Heart right ventricle (tissue), 16 donors: Measurements from ENCODE around the gene CELF4. TPM values are rescaled to one million over a fixed set of nuclear protein-coding genes. Genes with fewer than 3 reads are reported as not detected.

ENCODE experiments used
- ATAC-seq, 8 donors: fragments of 200-7000 bp; cut with Tn5 transposase; one replicate each; pipeline ENCODE4 v1.9.1; 2020; ENCODE audit warnings: mild to moderate bottlenecking in 8 of 8, moderate library complexity in 8 of 8, moderate number of reproducible peaks in 1 of 8
- DNase-seq, 2 donors: peaks; one replicate each; pipeline ENCODE4 v3.0.0-alpha.2; 2020
- H3K27ac ChIP-seq, 10 donors: fragments of 200-600 bp; sonication (generic) in 2 of 10; one replicate each; pipeline versions ENCODE4 v1.5.0 to v1.8.0; 2020 to 2022; ENCODE audit warnings: mild to moderate bottlenecking in 3 of 10
- H3K27me3 ChIP-seq, 7 donors: fragments of 200-600 bp; one replicate each; pipeline ENCODE4 v1.8.0; 2021 to 2022; ENCODE audit warnings: mild to moderate bottlenecking in 2 of 7
- H3K36me3 ChIP-seq, 9 donors: fragments of 200-600 bp; sonication (generic) in 1 of 9; one replicate each; pipeline versions ENCODE4 v1.5.0 to v1.8.0; 2020 to 2022; ENCODE audit warnings: mild to moderate bottlenecking in 2 of 9
- H3K4me1 ChIP-seq, 9 donors: fragments of 200-600 bp; sonication (generic) in 1 of 9; one replicate each; pipeline versions ENCODE4 v1.5.0 to v1.8.0; 2020 to 2022; ENCODE audit warnings: mild to moderate bottlenecking in 4 of 9
- H3K4me3 ChIP-seq, 10 donors: fragments of 200-600 bp; sonication (generic) in 2 of 10; one replicate each; pipeline versions ENCODE4 v1.5.0 to v1.8.0; 2020 to 2022; ENCODE audit warnings: mild to moderate bottlenecking in 7 of 10, moderate library complexity in 2 of 10
- H3K9me3 ChIP-seq, 11 donors: fragments of 200-600 bp in 10 of 11; sonication (generic) in 2 of 11; one replicate each; pipeline versions ENCODE4 v1.5.0 to v1.8.0; 2013 to 2022; ENCODE audit warnings: mild to moderate bottlenecking in 2 of 11, control low read depth in 1 of 11, moderate library complexity in 1 of 11
- WGBS, 2 donors: extraction: QIAGEN DNeasy Blood & Tissue Kit; methylation state at CpG; one replicate each; pipeline ENCODE4 v1.1.7; 2013; ENCODE audit warnings: inconsistent platforms in 1 of 2; 5-methylcytosine and 5-hydroxymethylcytosine counted together
- intact Hi-C, 10 donors: fragments of 100-400 bp; cut with DNase I; formaldehyde crosslinking; loops; one replicate each; pipeline versions ENCODE4 v1.11.1 to v1.14.2; 2022
- polyA plus RNA-seq, 2 donors: library from polyadenylated mRNA; stranded (reverse); fragments of 200-250 nt; gene quantifications; one replicate each; pipeline ENCODE4 v1.2.3, GENCODE V29; 2013
- total RNA-seq, 10 donors: library from RNA; stranded (reverse); fragmentation: NEBNext Ultra II Directional in 3 of 10; extraction: Animal tissue kit (Norgen Biotek cat#: 25700) in 3 of 10; gene quantifications; one replicate each; pipeline versions ENCODE4 v1.2.1 to v1.2.4, GENCODE V29; 2021 to 2023
- TF ChIP-seq, protein P1 (sequence below), 9 donors: fragments of 200-600 bp; sonication (generic) in 2 of 9; IDR thresholded peaks; one replicate each; pipeline versions ENCODE4 v1.5.0 to v1.8.0; 2021 to 2022; ENCODE audit warnings: antibody characterized with exemption in 9 of 9, mild to moderate bottlenecking in 5 of 9, moderate library complexity in 1 of 9
- donor health status: Arrhythmogenic right ventricular cardiomyopathy.
- donor health status: ischemic (EF 13 %, LVEDD 7.1; RV severe dilation, severe dysfunction).
- donor health status: healthy with polysubstance abuse.
- donor health status: DM: no; HTN: yes; CAD: no.
- donor health status: DM: no; HTN: no; CAD: no.
- donor health status: ischemic (EF 25% LVEDD 6.9; RV normal size, moderate dysfunction).
- donor health status: ischemic (EF 25% LVEDD 5.7; RV mildly dilated, moderate dysfunction).
- donor health status: healthy.
- donor health status: DM: yes; HTN: yes; CAD: no.
- donor health status: Ischemic cardiomyopathy.
- donor health status: ischemic (EF 35%, LVEDD 5.7; RV mildly dilated, moderate dysfunction).
- donor health status: nonischemic (EF 11% LVEDD 7.7; RV severe dilation, severe dysfunction).
- donor health status: DM: yes; HTN: yes; CAD: no.
- donor health status: PGD.
- donor health status: ischemic (EF 29% LVEDD 5.4; RV normal size, mild dysfunction).
- donor health status: nonischemic (EF 23%, LVEDD 6.1; RV moderate dilation, normal function).

The CELF4 gene
- total and polyA plus RNA-seq, 12 donors, result 0.07 to 1.2 (median 0.31) TPM; not detected in 1

DNA sequence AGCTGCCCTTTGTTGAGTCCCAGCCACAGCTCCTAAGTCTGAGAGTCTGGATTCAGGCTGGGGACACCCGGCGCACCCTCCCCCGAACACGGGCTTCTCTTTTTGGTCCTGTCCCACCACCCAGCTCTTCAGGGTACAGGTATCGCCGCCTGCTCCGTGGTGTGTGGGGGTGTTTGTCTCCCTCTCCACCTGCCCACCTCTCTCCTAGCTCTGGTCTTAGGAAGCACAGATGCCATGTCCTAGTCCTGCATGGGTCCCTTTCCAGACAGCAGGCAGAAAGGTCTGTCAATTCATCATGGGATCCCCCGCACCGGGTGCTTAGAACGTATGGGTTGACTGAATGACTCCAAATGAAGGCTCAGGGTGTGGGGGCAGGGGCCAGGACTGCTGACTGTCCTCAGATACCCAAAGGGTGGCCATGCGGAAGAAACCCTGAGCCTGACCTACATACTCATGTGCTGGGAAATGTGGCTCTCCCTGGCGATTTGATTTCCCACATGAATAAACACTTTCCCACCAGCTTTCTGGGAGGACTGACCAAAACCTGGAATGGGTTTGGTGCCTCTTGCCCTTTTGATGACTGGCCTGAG, 156.8 kb downstream of the CELF4 start:
- H3K4me3 ChIP-seq, result no peak overlapping the region
- 90 to 93% methylated on average over 12 of the region's 12 CpGs for WGBS, 2 donors
- TF ChIP-seq, protein P1, sequence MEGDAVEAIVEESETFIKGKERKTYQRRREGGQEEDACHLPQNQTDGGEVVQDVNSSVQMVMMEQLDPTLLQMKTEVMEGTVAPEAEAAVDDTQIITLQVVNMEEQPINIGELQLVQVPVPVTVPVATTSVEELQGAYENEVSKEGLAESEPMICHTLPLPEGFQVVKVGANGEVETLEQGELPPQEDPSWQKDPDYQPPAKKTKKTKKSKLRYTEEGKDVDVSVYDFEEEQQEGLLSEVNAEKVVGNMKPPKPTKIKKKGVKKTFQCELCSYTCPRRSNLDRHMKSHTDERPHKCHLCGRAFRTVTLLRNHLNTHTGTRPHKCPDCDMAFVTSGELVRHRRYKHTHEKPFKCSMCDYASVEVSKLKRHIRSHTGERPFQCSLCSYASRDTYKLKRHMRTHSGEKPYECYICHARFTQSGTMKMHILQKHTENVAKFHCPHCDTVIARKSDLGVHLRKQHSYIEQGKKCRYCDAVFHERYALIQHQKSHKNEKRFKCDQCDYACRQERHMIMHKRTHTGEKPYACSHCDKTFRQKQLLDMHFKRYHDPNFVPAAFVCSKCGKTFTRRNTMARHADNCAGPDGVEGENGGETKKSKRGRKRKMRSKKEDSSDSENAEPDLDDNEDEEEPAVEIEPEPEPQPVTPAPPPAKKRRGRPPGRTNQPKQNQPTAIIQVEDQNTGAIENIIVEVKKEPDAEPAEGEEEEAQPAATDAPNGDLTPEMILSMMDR (IDR thresholded peaks at IDR 0.05), result no peak
- H3K4me1 ChIP-seq, result peaks cover 0 to 12% (median 0%) of the 10 kb centered on the region in 9 donors
- no peaks in the 10 kb centered on the region for H3K27me3 ChIP-seq
- H3K27ac ChIP-seq, result no peak overlapping the region
- no peaks in the 10 kb centered on the region for H3K9me3 ChIP-seq
- H3K36me3 ChIP-seq, result no peaks in the 10 kb centered on the region
- ATAC-seq (no peak), DNase-seq (no peak)
- intact Hi-C loops, result no loop called here

DNA sequence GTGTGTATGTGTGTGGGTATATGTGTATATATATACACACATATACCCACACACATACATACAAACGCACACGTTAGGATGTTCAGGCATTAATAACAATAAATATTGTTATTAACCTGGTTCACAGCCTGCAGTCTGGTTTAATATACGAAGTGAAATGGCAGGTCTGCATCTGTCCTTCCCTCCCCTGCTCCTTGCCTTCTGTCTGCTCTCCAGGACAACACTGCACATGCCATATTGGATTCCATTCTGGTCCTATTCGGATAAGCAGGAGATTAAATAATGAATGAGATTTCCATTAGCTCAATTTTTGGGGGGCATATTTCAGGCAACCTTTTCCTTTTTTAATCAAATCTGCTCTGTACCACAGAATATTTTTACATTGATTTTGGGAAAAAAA, 158.0 kb downstream of the CELF4 start:
- ATAC-seq, result no peak
- Histone ChIP-seq H3K4me3 (no peak overlapping the region), H3K36me3 (no peaks in the 10 kb centered on the region), H3K27me3 (no peaks in the 10 kb centered on the region), H3K4me1 (peaks cover 0 to 23% (median 4%) of the 10 kb centered on the region in 9 donors), H3K27ac (no peak overlapping the region), H3K9me3 (no peaks in the 10 kb centered on the region)
- TF ChIP-seq, protein P1 (IDR thresholded peaks at IDR 0.05), result no peak
- intact Hi-C loops, result no loop called here
- 77 to 85% methylated on average over 4 of the region's 4 CpGs for WGBS, 2 donors
- DNase-seq, result no peak

DNA sequence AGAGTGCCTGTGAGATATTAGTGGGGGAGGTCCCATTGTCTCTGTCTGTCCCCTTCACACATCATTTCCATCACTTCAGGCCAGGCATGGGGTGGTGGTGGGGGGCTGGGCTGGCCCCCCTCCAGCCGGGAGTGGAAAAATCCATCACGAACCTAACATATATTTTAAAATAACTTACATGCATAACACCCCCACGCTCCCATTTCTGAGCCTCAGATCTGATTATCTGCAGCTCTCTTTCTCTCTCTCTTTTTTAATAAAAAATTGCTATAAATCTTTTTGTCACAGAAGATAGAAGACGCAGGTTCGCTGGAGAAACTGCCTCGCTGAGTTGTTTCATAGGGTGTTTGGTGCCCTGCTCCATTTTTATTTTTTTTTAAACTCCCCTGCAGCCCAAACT, 159.8 kb downstream of the CELF4 start:
- ATAC-seq (no peak), DNase-seq (no peak)
- H3K27ac ChIP-seq, result no peak overlapping the region
- intact Hi-C loops, result no loop called here
- 85 to 86% methylated on average over 6 of the region's 6 CpGs for WGBS, 2 donors
- H3K36me3 ChIP-seq, result no peaks in the 10 kb centered on the region
- TF ChIP-seq, protein P1 (IDR thresholded peaks at IDR 0.05), result no peak
- no peak overlapping the region for H3K4me3 ChIP-seq
- no peaks in the 10 kb centered on the region for H3K9me3 ChIP-seq
- no peaks in the 10 kb centered on the region for H3K27me3 ChIP-seq
- peaks cover 0 to 28% (median 6%) of the 10 kb centered on the region in 9 donors for H3K4me1 ChIP-seq

DNA sequence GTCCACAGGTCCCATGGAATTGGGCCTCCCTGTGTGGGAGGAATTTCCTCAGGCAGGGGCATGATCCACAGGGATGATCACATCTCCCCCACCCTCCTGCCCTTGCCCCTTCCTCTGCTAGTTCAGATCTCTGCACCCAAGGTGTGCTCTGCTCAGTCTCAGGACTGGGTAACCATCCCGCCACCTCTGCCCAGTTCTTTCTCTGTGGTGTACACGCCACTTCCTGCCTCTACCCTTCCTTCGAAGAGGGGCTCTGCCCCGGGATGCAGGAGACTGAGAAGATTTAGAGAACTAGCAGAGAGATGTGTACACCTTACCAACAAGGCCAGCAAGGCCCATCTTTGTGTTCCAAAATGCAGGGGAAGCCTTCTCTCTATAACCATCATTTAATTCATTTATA, 160.4 kb downstream of the CELF4 start:
- intact Hi-C loops, result no loop called here
- DNase-seq, result no peak
- Histone ChIP-seq H3K27ac (no peak overlapping the region), H3K4me3 (no peak overlapping the region), H3K4me1 (peaks cover 0 to 24% (median 6%) of the 10 kb centered on the region in 9 donors), H3K9me3 (no peaks in the 10 kb centered on the region), H3K27me3 (no peaks in the 10 kb centered on the region), H3K36me3 (no peaks in the 10 kb centered on the region)
- 80 to 81% methylated on average over 4 of the region's 4 CpGs for WGBS, 2 donors
- ATAC-seq, result no peak
- TF ChIP-seq, protein P1 (IDR thresholded peaks at IDR 0.05), result no peak
